ENCODE measurements around the gene CNTN4. TPM values are rescaled to one million over a fixed set of nuclear protein-coding genes. Genes with fewer than 3 reads are reported as not detected.

CNTN4 gene
- total RNA-seq, 1 donor from 2014 or later = 1.6 TPM

DNA sequence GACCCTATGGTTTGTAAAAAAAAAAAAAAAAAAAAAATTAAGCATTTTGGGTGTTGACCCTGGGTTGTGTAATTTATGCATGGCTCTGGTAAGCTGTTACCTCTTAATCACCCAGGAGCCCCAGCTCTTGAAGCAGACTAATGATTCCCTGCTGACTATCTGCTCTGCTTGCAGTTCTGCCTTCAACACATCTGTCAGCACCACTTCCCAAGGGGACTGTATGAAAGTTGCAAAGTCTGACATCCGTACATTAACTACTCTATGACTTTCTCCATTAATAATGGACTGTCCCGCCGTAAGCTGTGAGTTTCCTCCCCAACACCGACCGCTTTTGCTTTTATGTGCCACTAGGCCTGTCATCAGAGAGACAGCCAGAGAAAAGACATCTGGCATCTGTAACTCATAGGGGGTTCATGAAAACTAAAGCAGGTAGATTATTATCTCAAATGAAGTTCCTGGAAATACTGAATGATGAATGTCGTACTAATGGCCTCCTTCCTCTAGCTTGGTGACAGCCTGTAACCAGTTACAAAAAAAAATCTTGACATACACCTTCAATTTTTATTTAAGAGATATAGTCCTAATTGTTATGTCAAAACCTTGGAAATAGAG lies 740.0 kb downstream of the CNTN4 start:
- TF ChIP-seq, protein P1, sequence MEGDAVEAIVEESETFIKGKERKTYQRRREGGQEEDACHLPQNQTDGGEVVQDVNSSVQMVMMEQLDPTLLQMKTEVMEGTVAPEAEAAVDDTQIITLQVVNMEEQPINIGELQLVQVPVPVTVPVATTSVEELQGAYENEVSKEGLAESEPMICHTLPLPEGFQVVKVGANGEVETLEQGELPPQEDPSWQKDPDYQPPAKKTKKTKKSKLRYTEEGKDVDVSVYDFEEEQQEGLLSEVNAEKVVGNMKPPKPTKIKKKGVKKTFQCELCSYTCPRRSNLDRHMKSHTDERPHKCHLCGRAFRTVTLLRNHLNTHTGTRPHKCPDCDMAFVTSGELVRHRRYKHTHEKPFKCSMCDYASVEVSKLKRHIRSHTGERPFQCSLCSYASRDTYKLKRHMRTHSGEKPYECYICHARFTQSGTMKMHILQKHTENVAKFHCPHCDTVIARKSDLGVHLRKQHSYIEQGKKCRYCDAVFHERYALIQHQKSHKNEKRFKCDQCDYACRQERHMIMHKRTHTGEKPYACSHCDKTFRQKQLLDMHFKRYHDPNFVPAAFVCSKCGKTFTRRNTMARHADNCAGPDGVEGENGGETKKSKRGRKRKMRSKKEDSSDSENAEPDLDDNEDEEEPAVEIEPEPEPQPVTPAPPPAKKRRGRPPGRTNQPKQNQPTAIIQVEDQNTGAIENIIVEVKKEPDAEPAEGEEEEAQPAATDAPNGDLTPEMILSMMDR (conservative IDR thresholded peaks at IDR 0.05; ENCODE audit: low read depth, low read length) = no peak
- H3K4me3 ChIP-seq (ENCODE audit: low read depth, low read length) = no peak overlapping the region
- DNase-seq (ENCODE audit: low read depth) = no peak

DNA sequence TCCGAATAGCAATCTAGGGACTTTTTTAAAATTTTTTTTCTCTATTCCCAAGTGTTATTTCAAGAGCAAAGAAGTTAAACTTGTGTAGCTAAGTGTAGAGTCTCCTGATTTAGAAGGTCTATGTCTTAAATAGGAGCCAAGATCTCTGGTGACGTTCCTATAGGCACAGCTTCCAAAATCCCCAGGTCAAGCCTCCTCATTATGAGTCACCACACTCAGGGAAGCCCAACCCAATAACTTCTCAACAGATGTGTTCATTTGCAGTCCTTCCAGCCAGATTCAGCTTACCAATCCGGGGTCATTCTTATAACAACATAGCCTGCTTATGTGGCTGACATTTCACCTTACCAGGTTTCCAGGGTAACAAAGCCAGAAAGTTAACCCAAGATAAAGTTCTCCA lies 741.2 kb downstream of the CNTN4 start:
- TF ChIP-seq, protein P1 (conservative IDR thresholded peaks at IDR 0.05; ENCODE audit: low read depth, low read length) = no peak
- no peak for DNase-seq (ENCODE audit: low read depth)
- no peak overlapping the region for H3K4me3 ChIP-seq (ENCODE audit: low read depth, low read length)

DNA sequence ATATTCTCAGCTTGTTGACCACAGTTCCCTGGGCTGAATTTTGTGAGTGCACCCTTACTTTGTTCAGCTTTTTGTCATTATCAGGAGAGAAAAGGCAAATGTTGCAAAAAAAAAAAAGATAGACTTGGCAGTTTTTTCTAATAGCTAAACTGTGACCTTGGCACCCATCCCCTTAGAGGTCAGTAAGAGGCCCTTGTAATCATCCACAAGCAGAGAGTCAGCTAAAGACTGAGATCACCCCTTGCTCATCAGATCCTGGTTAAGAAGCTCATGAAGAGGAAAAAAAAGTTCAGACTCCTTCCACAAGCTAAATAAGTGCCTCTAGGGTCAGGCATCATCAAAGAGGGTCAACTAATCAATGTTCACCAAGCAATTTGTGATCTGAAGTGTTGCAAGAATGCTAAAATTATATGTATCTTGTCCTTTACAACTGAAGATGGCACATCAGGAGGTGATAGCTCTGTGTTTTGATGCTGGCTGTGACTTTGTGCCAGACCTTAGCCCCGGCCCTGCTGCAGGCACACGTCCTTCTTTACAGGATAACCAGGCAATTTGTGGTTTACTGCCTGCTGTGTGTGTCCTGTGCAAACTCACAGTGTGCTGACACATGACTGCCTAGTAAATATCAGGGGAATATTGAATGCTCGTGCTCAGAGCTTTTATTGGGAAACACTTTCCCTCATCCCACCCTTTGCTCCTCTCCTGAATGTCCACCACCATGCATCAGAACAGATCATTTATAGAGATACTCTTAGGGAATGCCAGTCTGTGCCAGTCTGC lies 748.6 kb downstream of the CNTN4 start:
- DNase-seq (ENCODE audit: low read depth) = no peak
- TF ChIP-seq, protein P1 (conservative IDR thresholded peaks at IDR 0.05; ENCODE audit: low read depth, low read length) = no peak
- H3K4me3 ChIP-seq (ENCODE audit: low read depth, low read length) = no peak overlapping the region

DNA sequence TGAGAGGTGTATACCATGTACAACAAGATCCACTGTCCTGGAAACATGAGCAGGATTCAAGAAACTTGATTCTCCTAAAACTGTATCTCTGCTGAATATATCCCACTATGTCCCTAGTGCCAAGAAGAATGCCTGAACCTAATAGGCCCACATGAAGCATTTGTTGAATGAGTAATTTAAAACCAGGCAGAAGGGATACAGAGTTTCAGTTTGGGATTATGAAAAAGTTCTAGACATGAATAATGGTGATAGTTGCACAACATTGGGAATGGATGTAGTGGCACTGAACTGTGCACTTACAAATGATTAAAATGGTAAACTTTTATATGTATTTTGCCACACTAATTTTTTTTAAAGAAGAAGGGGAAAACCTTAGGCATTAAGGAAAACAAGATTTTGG lies 750.4 kb downstream of the CNTN4 start:
- H3K4me3 ChIP-seq (ENCODE audit: low read depth, low read length) = no peak overlapping the region
- TF ChIP-seq, protein P1 (conservative IDR thresholded peaks at IDR 0.05; ENCODE audit: low read depth, low read length) = no peak

DNA sequence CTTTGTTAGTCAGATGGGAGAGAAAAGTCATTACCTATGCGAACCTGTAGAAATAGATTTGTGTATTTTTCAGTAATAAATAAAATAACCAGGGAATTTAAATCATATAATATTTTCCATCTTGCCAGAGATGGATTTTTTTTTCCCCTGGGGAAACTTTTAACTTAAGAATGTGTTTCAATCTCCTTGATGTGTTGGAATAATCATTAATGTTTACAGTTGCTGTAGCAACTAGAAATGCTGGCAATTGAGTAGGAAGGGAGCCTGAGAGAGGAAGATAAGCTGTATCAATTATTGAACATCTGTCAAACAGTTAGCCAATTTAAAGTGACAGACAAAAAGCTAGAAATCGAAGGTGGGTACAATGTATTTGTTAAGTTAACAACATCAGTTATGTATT lies 752.0 kb downstream of the CNTN4 start:
- no peak overlapping the region for H3K4me3 ChIP-seq (ENCODE audit: low read depth, low read length)
- DNase-seq (ENCODE audit: low read depth) = no peak
- TF ChIP-seq, protein P1 (conservative IDR thresholded peaks at IDR 0.05; ENCODE audit: low read depth, low read length) = no peak

More for the DNA sequence above, 750.4 kb downstream of the CNTN4 start:
- no peak for DNase-seq (ENCODE audit: low read depth)

DNA sequence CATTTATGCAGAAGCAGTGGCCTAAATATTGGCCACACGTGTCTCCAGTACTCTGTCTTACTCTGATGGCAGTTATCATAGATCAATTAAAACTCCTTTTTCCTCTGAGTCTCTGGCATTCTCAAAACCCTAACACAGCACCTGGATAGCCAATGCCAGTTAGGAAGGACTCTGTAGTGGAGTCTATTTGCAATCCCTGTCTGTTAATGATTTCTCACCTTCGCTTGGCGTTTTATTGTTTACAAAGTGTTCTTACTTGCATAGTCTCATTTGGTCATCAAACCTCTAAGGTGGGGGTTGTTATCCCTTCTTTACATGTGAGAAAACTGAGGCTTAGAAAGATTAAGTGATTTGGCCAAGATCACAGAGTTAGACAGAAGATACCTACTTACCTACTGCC lies 752.7 kb downstream of the CNTN4 start:
- H3K4me3 ChIP-seq (ENCODE audit: low read depth, low read length) = no peak overlapping the region
- TF ChIP-seq, protein P1 (conservative IDR thresholded peaks at IDR 0.05; ENCODE audit: low read depth, low read length) = no peak
- peak; percentile 25 for DNase-seq (ENCODE audit: low read depth)

Data from epithelial cell of proximal tubule (primary cell).